GM21717 (cell line): ENCODE data around the gene CSF1R.
"Not testable (repeated sequence)": the region's sequence is repeated elsewhere in the genome, so short reads cannot be mapped to it uniquely, and the experiment has no call there.

ENCODE experiments used
- ATAC-seq: cut with Tn5 transposase; IDR thresholded peaks from one replicate; pipeline ENCODE4 v1.9.1; 2021; ENCODE audit warnings: mild to moderate bottlenecking, moderate library complexity; ENCODE audit not compliant: unreplicated experiment

Gene CSF1R

DNA sequence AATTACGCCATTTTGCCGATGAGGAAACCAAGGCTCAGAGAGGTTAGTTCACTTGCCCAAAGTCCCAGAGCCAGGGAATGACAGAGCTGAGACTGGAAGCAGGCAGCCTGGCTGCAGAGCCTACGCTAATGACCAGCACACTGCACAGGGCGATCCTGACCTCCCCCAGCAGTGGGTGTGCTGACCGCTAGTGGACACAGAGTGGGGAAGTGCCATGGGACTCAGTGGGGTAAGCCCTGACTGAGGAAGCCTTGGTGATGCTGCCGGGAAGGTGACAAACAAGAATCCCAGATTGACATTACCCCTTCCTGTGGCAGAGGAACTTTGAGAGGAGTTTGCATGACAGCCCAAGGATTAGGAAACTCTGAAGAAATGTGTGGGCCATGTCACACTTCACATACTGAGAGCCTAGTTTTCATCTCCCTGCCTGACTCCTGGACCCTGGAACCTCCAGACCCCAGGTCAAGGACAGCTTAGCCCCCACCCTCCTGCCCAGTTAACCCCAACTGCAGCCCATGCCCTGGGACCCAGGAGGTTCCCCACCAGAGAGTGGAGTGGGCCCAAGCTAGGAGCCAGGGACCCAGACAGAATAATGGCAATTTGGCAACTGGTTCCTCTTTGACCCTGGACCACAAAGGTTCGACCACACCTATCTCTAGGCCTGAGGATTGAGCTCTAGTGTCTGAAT lies 19.7 kb upstream of the CSF1R start:
- no peak for ATAC-seq

- ATAC-seq = no peak
Observed at GRCh38 chr5:150104550-150104870, 18.2 kb upstream of the CSF1R start.

DNA sequence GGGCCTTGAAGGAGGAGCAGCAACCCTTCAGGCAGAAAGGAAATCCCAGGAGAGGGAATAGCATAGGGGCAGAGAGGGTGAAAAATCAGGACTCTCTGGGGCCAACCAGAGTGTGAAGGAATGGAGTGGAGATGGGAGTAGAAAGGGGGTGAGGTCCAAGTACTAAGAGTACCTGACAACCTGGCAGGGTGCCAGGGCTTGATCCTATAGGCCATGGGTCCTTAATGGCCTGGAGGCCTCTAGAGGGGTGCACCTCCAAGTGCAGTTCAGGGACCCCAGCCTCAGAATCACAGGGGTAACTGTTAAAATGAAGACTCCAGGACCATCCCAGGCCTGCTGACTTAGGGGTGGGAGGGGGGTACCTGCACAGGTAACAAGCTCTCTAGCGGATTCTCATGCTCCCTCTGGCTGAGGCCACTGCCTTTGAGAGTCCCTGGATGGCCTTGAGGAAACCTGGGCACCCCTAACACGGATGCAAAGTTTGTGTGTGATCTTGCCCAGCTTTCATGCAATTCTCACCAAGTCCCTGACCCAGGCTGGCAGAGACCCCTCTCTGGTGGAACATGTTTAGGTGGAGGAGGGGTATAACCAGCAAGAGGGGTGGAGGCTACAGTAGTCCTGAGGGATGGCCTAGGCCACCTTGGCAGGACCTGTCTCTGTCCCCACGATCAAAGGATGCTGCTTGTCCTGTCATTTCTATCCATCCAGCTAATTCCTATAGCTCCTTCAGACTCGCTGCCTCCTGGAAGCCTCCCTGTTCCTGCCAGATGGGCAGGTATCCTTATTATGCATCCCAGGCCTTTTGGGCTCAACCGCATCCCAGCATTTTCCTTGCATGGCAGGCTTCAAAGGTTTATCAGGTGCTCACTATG lies 17.6 kb upstream of the CSF1R start:
- ATAC-seq = no peak

DNA sequence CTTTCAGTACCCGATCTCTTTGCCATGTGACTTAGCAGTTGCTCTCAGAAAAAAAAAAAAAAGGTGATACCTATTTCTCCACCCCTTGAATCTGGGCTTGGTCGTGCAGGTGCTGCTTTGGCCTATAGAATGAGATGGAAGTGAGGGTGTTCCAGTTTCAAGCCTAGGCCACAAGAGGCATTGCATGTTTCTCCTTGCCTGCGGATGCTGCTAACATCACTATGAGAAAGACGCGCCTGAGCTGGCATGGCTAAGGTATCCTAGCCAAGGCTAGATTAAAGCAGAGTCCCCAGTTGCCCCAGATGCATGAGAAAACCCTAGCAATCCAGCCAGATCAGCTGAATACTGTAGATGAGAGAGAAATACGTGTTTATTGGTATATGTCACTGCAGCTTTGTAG lies 14.7 kb upstream of the CSF1R start:
- no peak for ATAC-seq

- no peak for ATAC-seq
Observed at GRCh38 chr5:150097152-150097551, 10.8 kb upstream of the CSF1R start.

DNA sequence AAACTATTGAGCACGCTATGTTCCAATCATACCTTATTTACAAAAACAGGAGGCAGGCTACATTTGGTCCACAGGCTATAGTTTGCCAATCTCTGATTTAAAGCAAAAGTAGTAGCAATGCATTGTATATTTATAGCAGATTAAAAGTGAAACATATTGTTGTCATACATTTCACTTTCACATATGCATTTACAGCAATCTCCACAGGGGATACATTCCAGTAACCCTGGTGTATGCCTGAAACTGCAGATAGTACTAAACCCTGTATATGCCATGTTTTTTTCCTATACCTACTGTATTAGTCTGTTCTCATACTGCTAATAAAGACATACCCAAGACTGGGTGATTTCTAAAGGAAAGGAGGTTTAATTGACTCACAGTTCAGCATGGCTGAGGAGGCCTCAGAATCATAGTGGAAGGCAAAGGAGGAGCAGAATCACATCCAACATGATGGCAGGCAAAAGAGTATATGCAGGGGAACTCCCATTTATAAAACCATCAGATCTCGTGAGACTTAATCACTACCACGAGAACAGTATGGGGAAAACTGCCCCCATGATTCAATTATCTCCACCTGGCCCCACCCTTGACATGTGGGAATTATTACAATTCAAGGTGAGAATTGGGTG lies 5.9 kb upstream of the CSF1R start:
- ATAC-seq = peak; percentile 92

DNA sequence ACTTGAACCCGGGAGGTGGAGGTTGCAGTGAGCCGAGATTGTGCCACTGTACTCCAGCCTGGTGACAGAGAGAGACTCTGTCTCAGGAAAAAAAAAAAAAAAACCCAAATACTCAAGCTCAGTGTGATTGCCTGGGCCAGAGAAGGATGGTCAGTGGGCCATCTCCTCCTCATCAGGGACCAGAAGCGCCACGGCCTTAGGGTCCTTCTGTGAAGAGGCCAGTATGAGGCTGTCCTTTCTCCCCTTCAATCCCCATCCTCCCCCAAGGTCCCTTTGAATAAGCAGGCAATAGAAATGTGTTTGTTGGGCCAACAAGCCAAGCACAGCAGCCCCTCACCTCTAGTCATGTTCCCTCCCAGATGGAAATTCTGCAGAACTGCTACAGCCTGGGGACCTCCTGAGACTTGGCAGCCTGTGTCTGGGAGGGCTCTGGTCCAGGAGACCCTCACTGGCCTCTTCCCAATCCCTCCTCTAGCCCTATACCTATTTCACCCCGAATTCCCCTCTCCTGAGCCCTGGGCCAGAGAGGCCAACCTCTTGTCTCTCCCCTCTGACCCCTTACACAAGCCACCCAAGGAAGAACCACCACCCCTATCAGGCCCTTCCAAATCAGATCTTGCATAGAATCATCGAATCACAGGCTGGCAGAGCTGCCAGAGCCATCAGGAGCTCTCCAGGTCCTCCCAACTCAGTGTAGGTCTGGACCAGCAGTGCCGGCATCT lies 1.0 kb downstream of the CSF1R start:
- ATAC-seq = no peak

- not testable (repeated sequence) for ATAC-seq
Observed at GRCh38 chr5:150084754-150085153, 1.6 kb downstream of the CSF1R start.

GRCh38 chr5:150082889-150083288 lies 3.5 kb downstream of the CSF1R start:
- no peak for ATAC-seq

- peak; percentile 22 for ATAC-seq
Observed at GRCh38 chr5:150082374-150082773, 4.0 kb downstream of the CSF1R start.

DNA sequence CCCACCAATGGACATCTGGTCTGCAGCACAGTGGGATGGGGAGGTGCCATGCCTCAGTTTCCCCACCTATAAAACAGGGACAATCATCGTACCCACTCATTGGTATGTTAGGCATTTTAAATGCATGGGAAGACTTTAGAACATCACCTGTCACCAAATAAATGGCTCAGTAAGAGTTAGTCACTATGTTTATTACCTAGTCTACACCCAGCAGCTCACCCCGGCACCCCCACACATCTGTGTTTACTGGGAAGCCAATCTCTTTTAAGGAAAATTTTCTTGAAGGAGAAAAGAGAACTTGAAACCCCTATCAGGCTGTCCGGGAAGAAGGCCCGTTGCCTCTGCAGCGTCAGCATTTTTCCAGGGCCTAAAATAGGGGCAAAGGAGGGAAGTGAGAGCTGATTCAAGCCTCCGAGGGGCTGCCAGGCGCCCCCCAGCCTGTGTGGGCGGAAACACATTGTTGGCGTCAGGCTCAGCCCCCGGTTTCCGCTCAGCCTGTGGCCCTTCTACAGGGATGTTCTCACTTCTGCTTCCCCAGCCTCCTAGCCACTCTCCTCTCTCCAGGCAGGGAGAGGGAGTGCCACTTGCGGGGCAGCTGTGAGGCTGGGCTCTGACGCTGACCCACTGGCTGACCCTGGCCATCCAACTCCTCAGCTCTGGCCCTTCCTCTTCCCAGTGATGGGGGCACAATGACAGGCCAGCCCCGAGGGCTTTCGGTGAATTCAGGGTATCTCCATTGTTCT lies 4.6 kb downstream of the CSF1R start:
- peak; percentile 83 for ATAC-seq

DNA sequence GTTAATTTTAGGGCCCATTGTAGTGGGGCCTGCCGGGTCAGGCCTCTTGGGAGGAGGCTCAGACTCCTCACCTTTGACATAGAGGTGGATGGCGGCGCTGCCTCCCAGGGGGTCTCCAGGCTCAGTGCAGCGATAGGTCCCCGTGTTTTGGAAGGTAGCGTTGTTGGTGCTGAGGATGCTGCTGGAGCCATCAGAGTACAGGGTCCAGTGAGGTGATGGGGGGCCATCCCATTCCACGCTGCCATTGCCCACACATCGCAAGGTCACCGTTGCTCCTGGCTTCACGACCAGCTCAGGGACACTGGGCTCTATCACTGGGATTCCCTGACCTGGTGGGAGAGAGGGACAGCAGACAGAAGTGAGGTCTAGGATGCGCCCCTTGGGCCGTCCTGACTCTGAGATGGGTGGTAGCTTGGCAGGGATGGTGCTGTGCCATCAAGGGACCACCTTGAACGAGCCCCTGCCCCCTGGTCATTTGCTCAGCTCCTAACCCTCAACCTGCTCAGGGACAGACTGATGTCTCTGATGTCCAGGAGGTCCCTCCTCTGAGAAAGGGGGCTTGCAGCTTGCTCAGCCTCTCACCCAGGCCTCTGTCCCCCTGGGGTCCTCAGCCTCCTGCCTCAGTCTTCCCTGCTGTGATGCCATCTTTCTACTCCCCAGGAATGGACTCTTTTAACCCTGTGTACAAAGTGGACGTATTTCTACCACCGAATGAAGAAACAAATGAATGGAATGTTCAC lies 5.5 kb downstream of the CSF1R start:
- ATAC-seq = no peak

DNA sequence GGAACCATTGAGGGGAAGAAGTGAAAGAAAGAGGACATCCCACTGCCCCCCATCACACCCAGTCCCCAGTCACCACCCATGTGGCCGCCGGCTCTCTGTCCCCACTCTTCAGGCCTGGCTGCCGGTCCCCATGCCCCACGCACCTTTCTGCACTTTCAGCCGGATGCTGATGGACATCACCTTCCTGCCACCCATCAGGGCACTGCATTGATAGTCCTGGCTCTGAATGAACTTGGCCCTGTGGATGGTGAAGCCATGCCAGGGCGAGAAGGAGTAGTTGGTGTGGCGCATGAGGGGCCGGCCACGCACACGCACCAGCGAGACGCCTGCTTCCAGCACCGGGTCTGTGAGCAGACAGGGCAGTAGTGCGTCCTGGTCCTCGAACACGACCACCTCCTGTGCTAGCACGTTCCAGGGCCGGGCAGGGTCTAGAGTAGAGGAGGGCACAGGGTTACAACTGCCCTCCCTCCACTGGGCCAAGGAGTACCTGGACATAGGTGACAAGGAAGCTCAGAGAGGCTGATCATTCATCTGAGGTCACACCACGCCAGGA lies 6.4 kb downstream of the CSF1R start:
- ATAC-seq = no peak

GRCh38 chr5:150078802-150079689 lies 7.3 kb downstream of the CSF1R start:
- no peak for ATAC-seq

GRCh38 chr5:150077996-150078801 lies 8.2 kb downstream of the CSF1R start:
- no peak for ATAC-seq

DNA sequence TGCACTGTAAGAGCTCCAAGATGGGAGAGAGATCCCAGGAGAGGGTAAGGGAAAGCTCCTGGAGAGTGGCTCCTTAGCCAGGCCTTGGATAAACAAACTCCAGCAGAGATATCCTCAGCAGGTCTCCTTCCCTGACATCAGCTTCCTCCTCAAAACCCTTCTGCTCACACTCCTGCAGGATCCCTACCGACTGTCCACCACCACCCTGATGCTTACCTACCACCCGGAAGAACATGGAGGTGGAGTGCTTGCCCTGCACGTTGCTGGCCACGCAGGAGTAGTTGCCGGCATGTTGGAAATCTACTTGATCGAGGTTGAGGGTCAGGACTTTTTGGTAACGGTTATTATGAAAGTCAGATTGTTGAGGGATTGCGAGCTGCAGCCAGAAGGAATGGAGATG lies 9.3 kb downstream of the CSF1R start:
- no peak for ATAC-seq

DNA sequence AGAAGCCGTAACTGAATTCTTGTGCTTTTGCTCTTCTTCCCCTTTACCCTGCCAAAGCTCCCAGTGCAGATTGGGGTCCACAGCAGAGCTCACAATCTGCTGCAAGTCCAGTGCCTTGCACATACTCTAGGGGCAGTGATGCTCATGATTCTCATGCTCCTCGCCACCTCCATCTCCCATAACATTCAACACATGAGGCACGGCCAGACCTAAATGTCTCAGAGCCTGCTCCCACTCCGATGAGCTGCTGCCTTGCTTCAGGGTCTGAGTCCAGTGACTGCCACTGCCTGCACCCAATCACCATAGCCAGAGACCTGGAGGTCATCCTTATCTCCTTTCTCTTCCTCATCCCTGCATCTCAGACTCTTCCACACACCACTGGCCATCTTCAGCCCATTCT lies 10.5 kb downstream of the CSF1R start:
- no peak for ATAC-seq

DNA sequence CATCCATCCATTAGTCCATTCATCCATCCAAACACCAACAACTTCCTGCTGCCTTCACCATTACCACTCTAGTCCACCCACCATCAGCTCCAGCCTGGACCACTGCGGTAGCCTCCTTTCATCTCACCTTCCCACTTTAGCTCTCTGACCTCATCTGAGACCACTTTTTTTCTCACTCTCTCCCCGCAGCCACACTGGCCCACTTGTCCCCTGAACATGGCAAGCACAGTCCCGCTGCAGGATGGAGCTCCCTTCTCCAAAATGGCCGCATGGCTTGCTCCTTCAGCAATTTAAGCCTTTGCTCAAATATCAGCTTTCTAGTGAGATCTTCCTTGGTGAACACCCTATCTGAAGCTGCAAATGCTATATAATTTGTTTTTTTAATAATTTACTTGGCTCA lies 11.1 kb downstream of the CSF1R start:
- ATAC-seq = no peak
